Activated CD8-positive, alpha-beta T cell treated with anti-CD3 and anti-CD28 coated beads, Interleukin-2, amount 10 ng/mL, durations not matched to agents 7 days and 5 days (primary cell): Measurements from ENCODE around the gene PRKCA. TPM values are rescaled to one million over a fixed set of nuclear protein-coding genes. Genes with fewer than 3 reads are reported as not detected.

ENCODE experiments used
- ATAC-seq: fragments of 150-1000 bp; cut with Tn5 transposase; one replicate; pipeline ENCODE4 v1.10.0; 2021; ENCODE audit warnings: moderate library complexity
- CTCF ChIA-PET: fragments of 350-600 bp; sonication (Branson Sonifier 250); formaldehyde crosslinking; loops from one replicate; lab custom pipeline; 2021; ENCODE audit warnings: antibody characterized with exemption; lab: Charles Lee
- POLR2A ChIA-PET: fragments of 350-600 bp; sonication (Branson Sonifier 250); formaldehyde crosslinking; loops from one replicate; lab custom pipeline; 2021; ENCODE audit warnings: antibody characterized with exemption; lab: Charles Lee
- DNase-seq: peaks from one replicate; pipeline ENCODE4 v3.0.0-alpha.2; 2020
- H3K27ac Mint-ChIP-seq: one replicate; pipeline ENCODE4 v1.8.0; 2021; ENCODE audit warnings: mild to moderate bottlenecking, mixed read lengths
- H3K27me3 Mint-ChIP-seq: one replicate; pipeline ENCODE4 v1.8.0; 2021; ENCODE audit warnings: low read depth, mixed read lengths
- H3K36me3 Mint-ChIP-seq: one replicate; pipeline ENCODE4 v1.8.0; 2021; ENCODE audit warnings: low read depth, mixed read lengths
- H3K4me1 Mint-ChIP-seq: one replicate; pipeline ENCODE4 v1.8.0; 2021; ENCODE audit warnings: low read depth, mixed read lengths
- H3K4me3 Mint-ChIP-seq: one replicate; pipeline ENCODE4 v1.8.0; 2021; ENCODE audit warnings: mild to moderate bottlenecking, mixed read lengths
- H3K9me3 Mint-ChIP-seq: one replicate; pipeline ENCODE4 v1.8.0; 2022; ENCODE audit warnings: mixed read lengths; ENCODE audit not compliant: insufficient read depth
- total RNA-seq, 2 experiments: library from RNA; stranded (reverse); gene quantifications; one replicate each; pipeline ENCODE4 v1.2.3, GENCODE V29; 2021

The PRKCA gene
- total RNA-seq, 2 experiments from 2014 or later, result 74.1 to 76.9 TPM

- ChIA-PET POLR2A (no interaction called here), CTCF (no interaction called here)
- H3K27ac Mint-ChIP-seq, result no peak overlapping the region
- ATAC-seq (no peak), DNase-seq (no peak)
- no peaks in the 10 kb centered on the region for H3K9me3 Mint-ChIP-seq
- H3K4me1 Mint-ChIP-seq, result peaks cover 45% of the 10 kb centered on the region
- no peak overlapping the region for H3K4me3 Mint-ChIP-seq
- no peaks in the 10 kb centered on the region for H3K27me3 Mint-ChIP-seq
- H3K36me3 Mint-ChIP-seq, result peaks cover 37% of the 10 kb centered on the region
Observed at GRCh38 chr17:66514227-66514806, 211.9 kb downstream of the PRKCA start.

- peaks cover 33% of the 10 kb centered on the region for H3K4me1 Mint-ChIP-seq
- ChIA-PET POLR2A (no interaction called here), CTCF (interaction anchor here (1.2 kb wide), 1 partner anchor 51 kb away, joined by 3 read pairs; no protein-coding TSS in a partner anchor)
- no peak for DNase-seq
- no peak for ATAC-seq
- no peak overlapping the region for H3K27ac Mint-ChIP-seq
- H3K27me3 Mint-ChIP-seq, result no peaks in the 10 kb centered on the region
- peaks cover 37% of the 10 kb centered on the region for H3K36me3 Mint-ChIP-seq
- no peak overlapping the region for H3K4me3 Mint-ChIP-seq
- no peaks in the 10 kb centered on the region for H3K9me3 Mint-ChIP-seq
Observed at GRCh38 chr17:66515974-66516373, 213.6 kb downstream of the PRKCA start.

GRCh38 chr17:66517336-66518009 is 215.1 kb downstream of the PRKCA start:
- H3K9me3 Mint-ChIP-seq, result no peaks in the 10 kb centered on the region
- ChIA-PET CTCF (interaction anchor here (1.2 kb wide), 1 partner anchor 49 kb away, joined by 3 read pairs; no protein-coding TSS in a partner anchor), POLR2A (interaction anchor here (0.7 kb wide), 1 partner anchor 94 kb away, joined by 5 read pairs; no protein-coding TSS in a partner anchor)
- H3K27ac Mint-ChIP-seq, result no peak overlapping the region
- H3K27me3 Mint-ChIP-seq, result no peaks in the 10 kb centered on the region
- H3K36me3 Mint-ChIP-seq, result peaks cover 35% of the 10 kb centered on the region
- peaks cover 37% of the 10 kb centered on the region for H3K4me1 Mint-ChIP-seq
- ATAC-seq (no peak), DNase-seq (no peak)
- no peak overlapping the region for H3K4me3 Mint-ChIP-seq

GRCh38 chr17:66518108-66518507 is 215.7 kb downstream of the PRKCA start:
- Mint-ChIP-seq H3K4me3 (no peak overlapping the region), H3K27me3 (no peaks in the 10 kb centered on the region), H3K4me1 (peaks cover 41% of the 10 kb centered on the region), H3K9me3 (no peaks in the 10 kb centered on the region), H3K36me3 (peaks cover 35% of the 10 kb centered on the region), H3K27ac (no peak overlapping the region)
- ChIA-PET POLR2A (interaction anchor here (0.7 kb wide), 1 partner anchor 94 kb away, joined by 5 read pairs; no protein-coding TSS in a partner anchor), CTCF (interaction anchor here (1.0 kb wide), 1 partner anchor 23 kb away, joined by 3 read pairs; no protein-coding TSS in a partner anchor)
- ATAC-seq (peak; percentile 26), DNase-seq (no peak)

- CTCF ChIA-PET, result interaction anchor here (1.0 kb wide), 2 partner anchors 11 to 22 kb away, joined by 3 read pairs; no protein-coding TSS in a partner anchor
- peaks cover 46% of the 10 kb centered on the region for H3K4me1 Mint-ChIP-seq
Observed at GRCh38 chr17:66518677-66519076, 216.3 kb downstream of the PRKCA start.

GRCh38 chr17:66519154-66519553 is 216.7 kb downstream of the PRKCA start:
- H3K27ac Mint-ChIP-seq, result no peak overlapping the region
- CTCF ChIA-PET, result interaction anchor here (0.6 to 1.0 kb wide), 3 partner anchors 12 to 23 kb away, joined by 3 read pairs; no protein-coding TSS in a partner anchor
- no peaks in the 10 kb centered on the region for H3K27me3 Mint-ChIP-seq
- H3K36me3 Mint-ChIP-seq, result peaks cover 34% of the 10 kb centered on the region
- DNase-seq, result no peak
- H3K4me1 Mint-ChIP-seq, result peaks cover 49% of the 10 kb centered on the region
- no peak overlapping the region for H3K4me3 Mint-ChIP-seq
- ATAC-seq, result no peak
- H3K9me3 Mint-ChIP-seq, result no peaks in the 10 kb centered on the region
- POLR2A ChIA-PET, result no interaction called here

More at GRCh38 chr17:66518677-66519076, 216.3 kb downstream of the PRKCA start:
- H3K27ac Mint-ChIP-seq, result no peak overlapping the region
- H3K27me3 Mint-ChIP-seq, result no peaks in the 10 kb centered on the region
- POLR2A ChIA-PET, result no interaction called here
- no peak overlapping the region for H3K4me3 Mint-ChIP-seq
- ATAC-seq (no peak), DNase-seq (no peak)
- no peaks in the 10 kb centered on the region for H3K9me3 Mint-ChIP-seq
- H3K36me3 Mint-ChIP-seq, result peaks cover 33% of the 10 kb centered on the region

GRCh38 chr17:66520999-66521398 is 218.6 kb downstream of the PRKCA start:
- ATAC-seq, result no peak
- Mint-ChIP-seq H3K4me1 (peaks cover 61% of the 10 kb centered on the region), H3K36me3 (peaks cover 31% of the 10 kb centered on the region), H3K4me3 (no peak overlapping the region), H3K27me3 (no peaks in the 10 kb centered on the region), H3K9me3 (no peaks in the 10 kb centered on the region), H3K27ac (no peak overlapping the region)
- DNase-seq, result no peak
- ChIA-PET CTCF (no interaction called here), POLR2A (no interaction called here)

GRCh38 chr17:66522591-66523272 is 220.3 kb downstream of the PRKCA start:
- DNase-seq, result no peak
- H3K27ac Mint-ChIP-seq, result peak overlapping the region; percentile 66
- no peak overlapping the region for H3K4me3 Mint-ChIP-seq
- POLR2A ChIA-PET, result no interaction called here
- CTCF ChIA-PET, result interaction anchor here (1.0 to 1.3 kb wide), 2 partner anchors 12 to 15 kb away, joined by 3 to 4 read pairs; no protein-coding TSS in a partner anchor
- H3K27me3 Mint-ChIP-seq, result no peaks in the 10 kb centered on the region
- peaks cover 65% of the 10 kb centered on the region for H3K4me1 Mint-ChIP-seq
- H3K36me3 Mint-ChIP-seq, result peaks cover 29% of the 10 kb centered on the region
- ATAC-seq, result no peak
- no peaks in the 10 kb centered on the region for H3K9me3 Mint-ChIP-seq

- no peak for DNase-seq
- ChIA-PET CTCF (interaction anchor here (0.9 kb wide), 1 partner anchor 102 kb away, joined by 3 read pairs; no protein-coding TSS in a partner anchor), POLR2A (no interaction called here)
- Mint-ChIP-seq H3K27me3 (no peaks in the 10 kb centered on the region), H3K27ac (no peak overlapping the region), H3K4me3 (no peak overlapping the region), H3K36me3 (peaks cover 34% of the 10 kb centered on the region), H3K9me3 (no peaks in the 10 kb centered on the region), H3K4me1 (peaks cover 62% of the 10 kb centered on the region)
- no peak for ATAC-seq
Observed at GRCh38 chr17:66523378-66524200, 221.2 kb downstream of the PRKCA start.

- Mint-ChIP-seq H3K4me1 (peaks cover 60% of the 10 kb centered on the region), H3K27ac (no peak overlapping the region), H3K27me3 (no peaks in the 10 kb centered on the region), H3K4me3 (no peak overlapping the region), H3K9me3 (no peaks in the 10 kb centered on the region), H3K36me3 (peaks cover 35% of the 10 kb centered on the region)
- ATAC-seq (peak; percentile 30), DNase-seq (no peak)
- ChIA-PET CTCF (interaction anchor here (1.1 kb wide), 1 partner anchor 14 kb away, joined by 3 read pairs; no protein-coding TSS in a partner anchor), POLR2A (no interaction called here)
Observed at GRCh38 chr17:66524877-66525276, 222.5 kb downstream of the PRKCA start.

- H3K36me3 Mint-ChIP-seq, result peaks cover 39% of the 10 kb centered on the region
- H3K27ac Mint-ChIP-seq, result no peak overlapping the region
- H3K4me3 Mint-ChIP-seq, result no peak overlapping the region
- ATAC-seq (no peak), DNase-seq (no peak)
- CTCF ChIA-PET, result interaction anchor here (1.1 to 1.5 kb wide), 2 partner anchors 14 to 42 kb away, joined by 3 to 4 read pairs; no protein-coding TSS in a partner anchor
- H3K4me1 Mint-ChIP-seq, result peaks cover 60% of the 10 kb centered on the region
- H3K27me3 Mint-ChIP-seq, result no peaks in the 10 kb centered on the region
- POLR2A ChIA-PET, result no interaction called here
- H3K9me3 Mint-ChIP-seq, result no peaks in the 10 kb centered on the region
Observed at GRCh38 chr17:66525338-66525737, 222.9 kb downstream of the PRKCA start.
